SU-DHL-6 (cell line): ENCODE measurements around the gene FSTL4.

Experiments
- H2AFZ ChIP-seq: fragments of 200-600 bp; sonication (generic); 2 replicates; pipeline ENCODE4 v1.6.1; 2014; ENCODE audit warnings: low read depth, mild to moderate bottlenecking, moderate library complexity, mixed read lengths, antibody characterized with exemption, low read length; ENCODE audit not compliant: severe bottlenecking
- H3F3A ChIP-seq: fragments of 200-600 bp; shearing (Covaris generic); 2 replicates; pipeline ENCODE4 v1.6.0; 2016; ENCODE audit warnings: antibody characterized with exemption, mild to moderate bottlenecking; ENCODE audit not compliant: insufficient read depth
- H3K27ac ChIP-seq: fragments of 200-600 bp; sonication (generic); 2 replicates; pipeline ENCODE4 v1.5.1; 2016; ENCODE audit warnings: low read depth, mild to moderate bottlenecking, low read length, moderate library complexity, mixed read lengths
- H3K27me3 ChIP-seq: fragments of 200-600 bp; sonication (generic), shearing (Covaris generic); 2 replicates; pipeline ENCODE4 v1.6.0; 2014; ENCODE audit warnings: mild to moderate bottlenecking, low read length
- H3K36me3 ChIP-seq: fragments of 200-600 bp; sonication (generic); 2 replicates; pipeline ENCODE4 v1.6.1; 2014; ENCODE audit warnings: mild to moderate bottlenecking, low read length, mixed read lengths
- H3K4me2 ChIP-seq: fragments of 300-600, 200-600 bp; shearing (Covaris generic), sonication (generic); 2 replicates; pipeline ENCODE4 v1.6.0; 2014; ENCODE audit warnings: low read length, low read depth, mild to moderate bottlenecking; ENCODE audit not compliant: poor library complexity, severe bottlenecking
- H3K4me3 ChIP-seq: fragments of 200-600 bp; sonication (generic); 2 replicates; pipeline ENCODE4 v1.5.1; 2014; ENCODE audit warnings: antibody characterized with exemption, low read length, mild to moderate bottlenecking, mixed read lengths; ENCODE audit not compliant: insufficient read depth, poor library complexity, severe bottlenecking
- H3K79me2 ChIP-seq: fragments of 200-600 bp; sonication (generic); 2 replicates; pipeline ENCODE4 v1.6.1; 2014; ENCODE audit warnings: mild to moderate bottlenecking, low read length, moderate library complexity; ENCODE audit not compliant: insufficient read depth
- H3K9ac ChIP-seq: fragments of 200-600 bp; sonication (generic); 2 replicates; pipeline ENCODE4 v1.7.0; 2014; ENCODE audit warnings: mild to moderate bottlenecking, low read length
- H3K9me2 ChIP-seq: fragments of 200-600 bp; sonication (generic); replicated peaks from 2 replicates; pipeline ENCODE4 v1.6.1; 2014; ENCODE audit warnings: low read length; ENCODE audit not compliant: insufficient read depth
- H3K9me3 ChIP-seq: fragments of 200-600 bp; sonication (generic); 2 replicates; pipeline ENCODE4 v1.6.1; 2014; ENCODE audit warnings: low read length, mixed read lengths; ENCODE audit not compliant: insufficient read depth
- H4K20me1 ChIP-seq: fragments of 200-600 bp; sonication (generic); 2 replicates; pipeline ENCODE4 v1.6.1; 2014; ENCODE audit warnings: low read depth, mild to moderate bottlenecking, antibody characterized with exemption, low read length, moderate library complexity, mixed read lengths
- CTCF ChIP-seq: fragments of 200-600 bp; sonication (generic); IDR thresholded peaks from one replicate; pipeline ENCODE4 v1.5.1; 2017; ENCODE audit warnings: antibody characterized with exemption, mild to moderate bottlenecking, low read length, moderate library complexity; ENCODE audit not compliant: insufficient read depth, poor library complexity, severe bottlenecking
- EZH2phosphoT487 ChIP-seq: fragments of 200-600 bp; sonication (generic), shearing (Covaris generic); conservative IDR thresholded peaks from 2 replicates; pipeline ENCODE4 v1.6.1; 2018; ENCODE audit warnings: mild to moderate bottlenecking, antibody characterized with exemption, low read length, moderate library complexity, mixed read lengths

Gene FSTL4

DNA sequence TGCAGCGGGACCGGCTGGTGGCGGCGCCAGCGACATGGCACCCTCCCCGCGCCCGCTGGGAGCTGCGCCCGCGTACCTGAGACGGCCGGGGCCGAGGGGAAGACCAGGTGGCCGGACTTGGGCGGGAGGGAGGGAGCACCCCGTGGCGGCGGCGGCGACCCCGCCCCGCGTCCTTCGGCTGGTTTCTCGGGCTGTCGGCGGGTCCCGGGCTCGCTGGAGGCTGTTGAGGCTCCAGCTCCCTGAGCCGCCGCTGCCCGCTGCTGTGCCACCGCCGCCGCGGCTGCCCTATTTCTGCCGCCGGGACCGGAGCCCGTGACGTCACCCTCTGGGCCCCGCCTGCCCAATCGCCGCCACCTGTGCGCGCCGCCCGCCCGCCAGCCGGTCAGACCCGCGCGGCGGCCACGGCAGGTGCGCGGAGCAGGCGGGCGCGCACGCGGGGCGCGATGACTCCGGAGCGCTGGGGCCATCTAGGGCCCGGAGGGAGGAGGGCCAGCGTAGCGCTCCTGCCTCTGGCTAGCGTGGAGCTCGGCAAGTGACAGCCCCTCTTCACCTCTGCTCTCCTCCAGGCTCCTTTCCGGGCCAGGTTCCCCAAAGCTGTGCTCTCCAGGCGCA is at the start of gene FSTL4:
Gene FSTL4 (minus strand): TSS at position 293 of the 612 bp plus-strand sequence.
- H3K9ac ChIP-seq, result no peak within 1 kb of the TSS

GRCh38 chr5:133661389-133661788 is 49.0 kb upstream of the FSTL4 start:
- Histone ChIP-seq H3K4me3 (no peak overlapping the region), H3K9me3 (no peaks in the 10 kb centered on the region), H3K79me2 (no peaks in the 10 kb centered on the region), H2AFZ (no peak overlapping the region), H3K9ac (no peak overlapping the region), H3K27me3 (no peaks in the 10 kb centered on the region), H4K20me1 (no peaks in the 10 kb centered on the region), H3K4me2 (no peak overlapping the region), H3K36me3 (no peaks in the 10 kb centered on the region), H3K27ac (no peak overlapping the region), H3F3A (no peaks in the 10 kb centered on the region), H3K9me2 (no peaks in the 10 kb centered on the region)
- TF ChIP-seq CTCF (no peak), EZH2phosphoT487 (no peak)

More for the DNA sequence above, at the start of gene FSTL4:
- Histone ChIP-seq H3K27me3 (0 out of 2 replicates have a peak, but pooled peaks cover 5% of the 10 kb centered on the region), H3K79me2 (no peaks in the 10 kb centered on the region), H4K20me1 (no peaks in the 10 kb centered on the region), H3F3A (no peaks in the 10 kb centered on the region), H3K27ac (no peak within 1 kb of the TSS), H3K9me2 (no peaks in the 10 kb centered on the region), H3K9me3 (no peaks in the 10 kb centered on the region), H2AFZ (no peak within 1 kb of the TSS), H3K36me3 (no peaks in the 10 kb centered on the region), H3K4me2 (no peak within 1 kb of the TSS), H3K4me3 (no peak within 1 kb of the TSS)
- TF ChIP-seq EZH2phosphoT487 (no peak), CTCF (no peak)

GRCh38 chr5:133658327-133658726 is 46.0 kb upstream of the FSTL4 start:
- no peak overlapping the region for H2AFZ ChIP-seq
- TF ChIP-seq EZH2phosphoT487, result no peak
- no peak for TF ChIP-seq CTCF

More at GRCh38 chr5:133658327-133658726, 46.0 kb upstream of the FSTL4 start:
- no peak overlapping the region for H3K9ac ChIP-seq
- no peaks in the 10 kb centered on the region for H4K20me1 ChIP-seq
- H3K4me2 ChIP-seq, result no peak overlapping the region
- no peaks in the 10 kb centered on the region for H3F3A ChIP-seq
- H3K27me3 ChIP-seq, result no peaks in the 10 kb centered on the region
- H3K79me2 ChIP-seq, result no peaks in the 10 kb centered on the region
- H3K36me3 ChIP-seq, result no peaks in the 10 kb centered on the region
- H3K9me3 ChIP-seq, result no peaks in the 10 kb centered on the region
- no peak overlapping the region for H3K4me3 ChIP-seq
- no peaks in the 10 kb centered on the region for H3K9me2 ChIP-seq
- no peak overlapping the region for H3K27ac ChIP-seq
